GM20431 (cell line): ENCODE data around the gene IL13.

ENCODE experiments used
- in situ Hi-C: fragments of 300-500 bp; cut with MseI, MboI; formaldehyde crosslinking; loops from one replicate; pipeline ENCODE4 v1.15.0; 2020; ENCODE audit warnings: low sequenced_read_pairs; ENCODE audit not compliant: unreplicated experiment

The IL13 gene

DNA sequence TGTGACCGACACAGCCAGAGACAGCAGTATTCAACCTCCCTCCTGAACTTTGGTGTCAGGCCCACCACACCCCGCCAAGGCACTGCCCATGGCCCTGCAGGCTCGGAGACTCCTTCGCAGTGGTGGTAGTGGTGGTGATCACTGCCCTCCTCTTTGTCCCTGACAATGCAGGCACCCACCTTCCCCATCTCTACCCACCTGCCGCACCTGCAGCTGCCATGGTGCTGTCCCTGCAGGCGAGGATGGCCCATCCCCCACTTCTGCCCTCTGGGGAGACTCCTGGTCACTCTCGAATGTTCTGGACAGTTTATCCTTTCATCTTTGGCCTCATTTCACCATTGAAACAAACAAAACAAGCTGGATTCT lies 11.5 kb downstream of the IL13 start:
- in situ Hi-C loops = no loop called here

DNA sequence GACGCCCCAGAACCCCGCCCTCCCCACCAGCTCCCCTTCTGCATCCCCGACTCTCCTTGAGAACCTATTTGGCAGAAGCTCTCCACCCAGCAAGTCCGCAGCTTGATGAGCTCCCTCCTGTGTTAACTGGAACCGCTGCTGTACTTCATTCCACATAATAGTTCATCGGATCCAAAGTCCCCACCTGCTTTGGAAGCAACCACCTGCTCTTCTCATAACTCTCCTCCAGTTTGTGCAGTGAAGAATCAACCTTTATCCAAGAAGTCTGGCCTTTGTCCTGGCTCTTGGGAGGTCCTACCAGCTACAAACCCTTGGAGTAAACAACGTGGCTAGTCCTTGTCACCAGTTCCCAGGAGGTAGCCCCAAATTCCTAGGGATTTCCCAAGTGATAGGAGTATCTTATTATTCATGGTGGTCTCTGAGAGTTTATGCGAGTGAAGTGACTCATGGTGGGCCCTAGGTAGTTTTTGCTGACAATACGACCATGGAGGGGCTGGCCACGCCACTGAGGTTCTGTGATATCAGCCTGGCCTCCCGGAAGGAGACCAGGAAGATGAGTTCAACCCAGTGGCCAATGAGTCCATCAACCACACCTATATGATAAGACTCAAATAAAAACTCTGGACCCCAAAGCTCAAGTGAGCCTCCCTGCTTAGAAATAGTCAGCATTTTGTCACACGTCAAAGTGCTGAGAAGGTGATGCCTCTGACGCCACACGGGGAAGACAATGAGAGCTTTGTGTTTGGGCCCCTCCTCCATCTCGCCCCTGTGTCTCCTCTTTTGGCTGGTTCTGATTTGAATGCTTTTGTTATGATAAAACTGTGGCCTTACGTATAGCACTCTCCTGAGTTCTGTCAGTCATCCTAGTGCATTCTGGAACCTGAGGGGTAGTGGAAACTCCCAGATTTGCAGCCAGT lies 12.3 kb downstream of the IL13 start:
- in situ Hi-C loops = no loop called here

DNA sequence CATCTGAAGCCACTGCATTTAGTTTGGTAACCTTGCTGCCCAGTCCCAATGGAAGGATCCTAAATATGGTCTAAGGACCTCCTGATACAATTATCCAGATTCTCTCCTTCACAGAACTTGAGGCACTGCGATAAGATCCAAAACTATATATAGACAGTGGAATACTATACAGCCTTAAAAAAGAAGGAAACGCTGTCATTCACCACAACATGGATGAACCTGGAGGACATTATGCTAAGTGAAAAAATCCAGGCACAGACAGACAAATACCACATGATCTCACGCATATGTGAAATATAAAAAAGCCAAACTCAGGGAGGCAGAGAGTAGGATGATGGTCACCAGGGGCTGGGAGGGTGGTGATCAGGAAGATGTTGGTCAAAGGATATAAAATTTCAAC lies 13.0 kb downstream of the IL13 start:
- in situ Hi-C loops = no loop called here

DNA sequence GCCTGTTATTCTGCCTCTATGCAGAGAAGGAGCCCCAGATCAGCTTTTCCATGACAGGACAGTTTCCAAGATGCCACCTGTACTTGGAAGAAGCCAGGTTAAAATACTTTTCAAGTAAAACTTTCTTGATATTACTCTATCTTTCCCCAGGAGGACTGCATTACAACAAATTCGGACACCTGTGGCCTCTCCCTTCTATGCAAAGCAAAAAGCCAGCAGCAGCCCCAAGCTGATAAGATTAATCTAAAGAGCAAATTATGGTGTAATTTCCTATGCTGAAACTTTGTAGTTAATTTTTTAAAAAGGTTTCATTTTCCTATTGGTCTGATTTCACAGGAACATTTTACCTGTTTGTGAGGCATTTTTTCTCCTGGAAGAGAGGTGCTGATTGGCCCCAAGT lies 15.5 kb downstream of the IL13 start:
- in situ Hi-C loops = no loop called here

DNA sequence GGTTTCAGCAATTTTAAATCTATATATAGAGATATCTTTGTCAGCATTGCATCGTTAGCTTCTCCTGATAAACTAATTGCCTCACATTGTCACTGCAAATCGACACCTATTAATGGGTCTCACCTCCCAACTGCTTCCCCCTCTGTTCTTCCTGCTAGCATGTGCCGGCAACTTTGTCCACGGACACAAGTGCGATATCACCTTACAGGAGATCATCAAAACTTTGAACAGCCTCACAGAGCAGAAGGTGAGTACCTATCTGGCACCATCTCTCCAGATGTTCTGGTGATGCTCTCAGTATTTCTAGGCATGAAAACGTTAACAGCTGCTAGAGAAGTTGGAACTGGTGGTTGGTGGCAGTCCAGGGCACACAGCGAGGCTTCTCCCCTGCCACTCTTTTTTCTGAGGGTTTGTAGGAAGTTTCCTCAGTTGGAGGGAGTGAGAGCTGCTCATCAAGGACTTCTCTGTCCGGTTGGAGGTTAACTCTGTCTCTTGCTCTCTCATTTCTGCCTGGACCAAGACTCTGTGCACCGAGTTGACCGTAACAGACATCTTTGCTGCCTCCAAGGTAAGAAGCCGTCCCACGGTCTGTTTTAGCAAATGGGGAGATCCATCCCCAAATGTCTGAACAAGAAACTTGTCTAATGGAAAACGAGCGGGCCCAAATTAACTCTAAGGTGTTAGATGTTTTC lies 16.1 kb downstream of the IL13 start, which contains the start of gene IL4:
IL4 (plus strand) TSS at position 51 of the 692 bp plus-strand sequence; CDS start at position 113, 62 bp downstream.
- in situ Hi-C loops = no loop called here

DNA sequence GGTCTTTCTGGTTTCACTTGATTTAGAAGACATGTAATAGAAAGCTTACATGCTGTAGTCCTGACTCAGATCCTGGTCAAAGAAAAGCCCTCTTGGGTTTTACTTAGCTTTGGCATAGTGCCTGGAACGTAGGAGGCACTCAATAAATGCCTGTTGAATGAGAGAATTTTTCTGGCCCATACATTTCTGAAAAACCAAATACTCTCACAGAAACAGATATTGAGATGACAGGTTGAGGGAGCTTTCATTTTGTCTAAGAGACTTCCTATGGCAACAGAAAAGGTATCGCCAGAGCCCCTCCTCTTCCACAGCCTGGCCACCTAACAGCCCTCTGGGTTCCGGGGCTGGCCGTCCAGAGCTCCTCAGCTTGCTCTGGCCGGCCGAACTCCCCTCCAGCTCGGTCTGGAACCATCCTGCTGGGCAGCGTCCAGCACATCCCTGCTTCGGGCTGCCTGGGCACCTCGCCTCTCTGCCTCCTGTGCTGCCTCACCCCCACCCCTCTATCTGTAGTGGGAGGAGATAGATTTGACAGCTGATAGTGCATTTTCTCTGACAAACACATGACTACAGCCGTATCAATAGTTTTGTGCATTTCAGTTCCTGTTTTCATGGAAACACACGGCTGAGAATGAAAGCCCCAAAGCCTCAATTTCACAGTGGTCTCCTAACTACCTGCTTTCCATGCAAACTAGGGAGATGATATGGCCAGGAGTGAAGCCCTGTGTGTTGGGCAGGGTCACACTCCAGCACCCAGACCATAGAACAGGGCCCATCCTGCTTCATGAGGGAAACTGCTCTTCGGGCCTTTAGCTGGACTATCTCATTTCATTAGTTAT lies 16.9 kb downstream of the IL13 start:
- in situ Hi-C loops = no loop called here

DNA sequence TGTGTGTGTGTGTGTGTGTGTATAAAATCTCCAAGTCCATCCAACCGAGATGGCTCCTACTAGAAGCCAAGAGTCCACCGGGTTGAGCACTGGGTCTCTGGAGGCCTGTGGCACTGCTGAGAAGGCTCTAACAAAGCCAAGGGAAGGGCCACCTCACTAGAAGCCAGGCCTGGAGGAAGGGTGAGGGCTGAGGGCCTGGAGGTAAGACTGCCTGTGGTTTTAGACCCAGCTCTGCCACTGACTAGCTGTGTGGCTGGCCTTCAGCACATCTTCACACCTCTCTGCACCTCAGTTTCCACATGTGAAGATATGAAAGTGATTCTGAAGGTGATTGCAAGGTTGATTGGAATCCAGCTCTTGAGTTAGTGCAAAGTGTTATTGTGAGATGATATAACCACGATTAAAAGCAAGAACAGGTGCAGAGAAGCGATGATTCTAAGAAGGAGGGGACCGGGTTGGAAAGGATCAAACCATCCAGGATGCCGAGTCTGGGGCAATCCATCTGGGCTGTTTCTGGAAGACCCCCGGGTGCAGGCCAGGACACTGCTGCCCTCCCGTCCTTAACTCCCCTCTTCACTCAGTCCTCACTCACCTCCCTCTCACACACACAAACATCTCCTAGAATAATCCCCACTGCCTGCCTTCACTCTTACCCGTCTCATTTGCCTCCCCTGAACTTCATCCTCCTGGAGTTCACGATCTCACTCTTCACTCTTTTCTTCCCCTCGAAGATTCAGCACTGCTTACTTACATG lies 18.1 kb downstream of the IL13 start:
- in situ Hi-C loops = no loop called here

DNA sequence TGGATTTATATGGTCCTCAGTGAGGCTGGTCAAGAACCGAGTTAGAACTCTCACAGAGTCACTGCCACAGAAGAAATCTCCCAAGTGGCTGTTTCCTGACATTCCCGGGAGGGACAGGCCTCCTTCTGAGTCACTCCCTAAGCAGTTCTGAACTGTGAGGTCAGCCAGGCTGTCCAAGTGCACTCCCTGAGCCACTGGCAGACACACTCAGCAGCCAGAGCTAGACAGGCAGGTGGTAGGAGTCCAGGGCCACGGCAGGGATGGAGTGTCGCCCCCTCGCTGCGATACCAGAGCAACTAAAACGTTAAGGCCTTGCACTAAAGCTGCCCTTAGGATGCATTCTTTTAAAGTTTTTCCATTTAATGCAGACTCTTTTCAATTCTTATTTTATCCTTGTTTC lies 19.2 kb downstream of the IL13 start:
- in situ Hi-C loops = no loop called here

DNA sequence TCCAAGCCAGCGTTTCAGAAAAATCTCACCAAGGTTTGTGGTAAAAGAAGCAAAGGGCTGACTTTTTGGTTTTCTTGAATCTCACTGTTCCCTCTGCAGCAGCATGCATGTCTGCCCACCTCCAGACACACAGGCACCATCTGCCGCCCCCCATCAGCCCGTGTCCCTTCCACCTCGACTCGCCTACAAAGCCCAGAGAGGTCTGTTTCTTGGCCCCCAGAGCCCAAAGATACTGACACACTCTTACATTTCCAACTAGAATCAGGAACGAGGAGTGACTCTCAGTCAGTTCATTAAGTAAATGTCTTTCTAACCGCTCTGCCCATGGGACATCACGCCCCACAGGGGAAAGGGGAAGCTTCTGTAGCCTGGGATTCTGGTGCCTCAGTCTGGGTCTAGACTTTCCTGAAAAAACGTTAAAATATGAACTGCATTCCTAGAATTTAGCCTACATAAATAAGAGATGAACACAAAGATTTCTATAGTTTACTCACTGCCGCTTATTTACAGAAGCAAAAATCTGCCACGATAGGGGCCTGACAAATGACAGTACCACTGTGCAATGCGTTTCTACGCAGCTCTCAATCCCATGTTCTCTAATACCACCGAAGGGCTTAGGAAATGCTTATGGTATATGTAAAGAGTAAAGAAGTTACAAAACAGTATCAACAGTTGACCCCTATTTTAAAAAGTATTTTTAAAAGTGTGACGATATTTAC lies 19.9 kb downstream of the IL13 start:
- in situ Hi-C loops = no loop called here

DNA sequence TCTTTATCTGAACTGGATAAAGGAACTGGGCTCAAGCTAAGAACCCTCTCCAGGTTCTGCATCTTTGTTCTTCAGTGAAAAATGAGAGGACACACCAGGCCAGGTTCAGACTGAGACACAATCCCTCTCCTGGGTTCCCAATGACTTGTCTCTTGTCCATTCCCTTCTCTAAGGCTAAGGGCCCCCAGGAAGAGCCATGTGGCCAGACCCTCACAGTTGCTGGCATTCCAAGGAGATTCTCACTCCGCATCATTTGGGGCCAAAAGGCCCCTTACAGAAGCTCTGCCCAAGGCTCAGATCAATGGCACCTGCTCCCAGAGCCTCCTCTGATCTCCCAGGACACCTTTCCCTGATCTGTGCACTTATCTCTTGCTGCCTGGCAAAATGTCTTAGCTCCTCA lies 20.8 kb downstream of the IL13 start:
- in situ Hi-C loops = no loop called here

DNA sequence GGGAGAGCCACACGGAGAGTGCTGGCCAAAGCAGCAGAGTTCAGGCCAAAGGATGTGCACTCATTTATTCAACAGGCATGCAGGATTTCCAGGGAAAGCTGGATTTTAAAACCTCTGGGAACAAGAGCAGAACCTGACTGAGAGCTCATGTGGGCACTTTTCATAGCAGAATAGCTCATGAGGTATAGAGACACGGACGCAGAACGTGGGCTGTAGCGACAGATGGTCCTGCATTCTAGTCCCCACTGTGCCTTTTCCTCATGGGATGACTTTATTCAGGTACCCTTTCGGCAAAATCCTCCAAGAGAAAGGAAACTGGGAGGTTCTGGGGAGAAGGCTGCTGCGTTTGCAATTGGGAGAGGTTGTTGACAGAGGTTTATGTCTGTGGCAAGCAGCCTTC lies 21.2 kb downstream of the IL13 start:
- in situ Hi-C loops = no loop called here

DNA sequence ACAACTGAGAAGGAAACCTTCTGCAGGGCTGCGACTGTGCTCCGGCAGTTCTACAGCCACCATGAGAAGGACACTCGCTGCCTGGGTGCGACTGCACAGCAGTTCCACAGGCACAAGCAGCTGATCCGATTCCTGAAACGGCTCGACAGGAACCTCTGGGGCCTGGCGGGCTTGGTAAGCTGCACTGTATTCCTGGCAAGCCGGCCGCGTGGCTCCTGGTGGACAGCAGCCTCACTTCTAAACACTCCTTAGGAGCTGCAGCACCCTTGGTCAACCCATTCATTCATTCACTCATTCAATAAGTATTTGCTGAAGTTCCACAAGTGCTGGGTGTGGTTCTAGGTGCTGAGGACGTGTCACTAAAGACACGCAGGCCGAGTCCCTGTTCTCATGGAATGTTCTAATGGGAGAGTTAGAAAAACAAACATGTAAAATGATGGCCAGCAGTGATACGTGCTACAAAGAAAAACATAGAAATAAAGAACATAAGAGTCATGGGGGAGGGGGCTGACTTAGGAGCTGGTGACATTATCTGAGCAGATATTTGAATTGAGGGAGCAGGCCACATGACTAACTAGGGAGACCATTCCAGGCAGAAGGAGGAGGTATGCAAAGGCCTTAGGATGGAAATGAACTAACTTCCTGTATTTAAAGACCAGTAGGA lies 21.9 kb downstream of the IL13 start:
- in situ Hi-C loops = no loop called here

DNA sequence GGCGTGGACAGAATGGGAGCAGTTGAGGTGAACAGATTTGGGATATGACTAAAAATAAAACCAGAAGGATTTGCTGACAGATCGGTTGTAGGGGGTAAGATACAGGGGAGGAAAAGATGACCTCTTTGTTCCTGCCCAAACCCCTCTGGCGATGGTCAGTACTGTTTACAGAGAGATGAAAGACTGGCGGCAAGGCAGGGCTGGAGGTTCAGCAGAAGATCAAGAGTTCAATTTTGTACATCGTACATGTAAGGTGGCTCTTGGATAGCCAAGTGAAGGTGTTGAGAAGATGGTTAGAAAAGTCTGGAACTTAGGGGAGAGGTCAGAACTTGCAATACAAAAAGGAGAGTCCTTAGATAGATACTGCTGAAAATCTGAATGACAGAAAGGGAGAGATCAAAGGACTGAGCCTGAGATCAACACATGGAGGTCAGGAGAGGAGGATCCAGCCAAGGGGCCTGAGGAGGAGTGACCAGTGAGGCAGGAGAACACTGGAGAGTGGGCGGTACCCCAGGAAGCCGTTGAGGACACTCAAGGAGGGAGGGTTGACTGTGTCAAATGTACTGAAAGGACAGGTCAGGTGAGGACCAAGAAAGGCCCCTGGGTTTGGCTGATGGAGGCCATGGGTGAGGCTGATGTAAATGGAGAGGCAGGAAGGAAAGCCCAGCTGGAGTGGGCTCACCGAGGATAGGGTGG lies 23.0 kb downstream of the IL13 start:
- in situ Hi-C loops = no loop called here

DNA sequence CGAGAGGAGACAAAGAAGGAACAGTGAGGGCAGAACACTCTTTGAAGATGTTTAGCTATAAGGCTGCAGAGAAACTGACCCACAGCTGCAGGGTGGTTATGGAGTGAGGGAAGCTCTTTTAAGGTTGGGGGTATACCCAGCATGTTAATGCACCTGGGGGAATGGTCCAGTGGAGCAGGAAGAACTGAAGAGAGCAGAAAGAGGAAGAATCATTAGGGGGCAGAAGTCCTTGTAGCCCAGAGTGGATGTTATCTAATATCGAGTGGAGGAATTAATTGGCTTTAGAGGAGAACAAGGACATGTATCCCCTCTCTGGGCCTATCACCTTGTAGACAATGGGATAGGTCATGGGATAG lies 23.5 kb downstream of the IL13 start:
- in situ Hi-C loops = no loop called here

DNA sequence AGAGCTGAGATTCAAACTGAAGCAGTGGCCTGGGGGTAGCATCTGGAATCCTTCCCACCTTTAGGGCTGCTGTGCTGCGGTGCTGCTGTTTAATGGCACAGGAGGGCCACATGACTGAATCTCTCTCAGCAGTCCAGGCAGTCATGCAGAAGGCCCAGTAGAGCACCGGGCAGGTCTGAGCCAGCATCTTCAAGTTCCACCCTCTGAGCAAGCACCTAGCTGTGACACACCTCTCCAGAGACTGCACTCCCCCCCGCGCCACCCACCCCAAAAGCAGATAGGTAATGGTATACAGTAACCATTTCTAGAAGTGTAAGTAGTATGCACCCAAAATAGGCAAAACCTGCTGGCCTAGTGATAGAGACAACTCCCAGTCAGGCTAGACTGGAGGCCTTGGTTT lies 24.0 kb downstream of the IL13 start:
- in situ Hi-C loops = no loop called here

DNA sequence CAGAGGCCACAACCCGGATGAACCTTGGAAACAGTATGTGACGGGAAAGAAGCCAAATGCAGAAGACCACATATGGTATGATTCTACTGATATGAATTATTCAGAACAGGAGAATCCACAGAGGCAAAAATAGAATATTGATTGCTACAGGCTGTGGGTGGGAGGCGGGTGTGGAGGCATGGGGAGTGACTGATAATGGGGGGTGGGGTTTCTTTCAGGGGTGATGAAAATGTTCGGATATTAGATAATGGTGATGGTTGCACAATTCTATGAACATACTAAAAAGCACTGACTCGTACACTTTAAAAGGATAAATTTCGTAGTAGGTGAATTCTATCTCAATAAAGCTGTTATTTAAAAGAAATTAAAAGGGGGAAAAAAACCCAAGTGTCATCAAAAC lies 26.5 kb downstream of the IL13 start:
- in situ Hi-C loops = no loop called here

DNA sequence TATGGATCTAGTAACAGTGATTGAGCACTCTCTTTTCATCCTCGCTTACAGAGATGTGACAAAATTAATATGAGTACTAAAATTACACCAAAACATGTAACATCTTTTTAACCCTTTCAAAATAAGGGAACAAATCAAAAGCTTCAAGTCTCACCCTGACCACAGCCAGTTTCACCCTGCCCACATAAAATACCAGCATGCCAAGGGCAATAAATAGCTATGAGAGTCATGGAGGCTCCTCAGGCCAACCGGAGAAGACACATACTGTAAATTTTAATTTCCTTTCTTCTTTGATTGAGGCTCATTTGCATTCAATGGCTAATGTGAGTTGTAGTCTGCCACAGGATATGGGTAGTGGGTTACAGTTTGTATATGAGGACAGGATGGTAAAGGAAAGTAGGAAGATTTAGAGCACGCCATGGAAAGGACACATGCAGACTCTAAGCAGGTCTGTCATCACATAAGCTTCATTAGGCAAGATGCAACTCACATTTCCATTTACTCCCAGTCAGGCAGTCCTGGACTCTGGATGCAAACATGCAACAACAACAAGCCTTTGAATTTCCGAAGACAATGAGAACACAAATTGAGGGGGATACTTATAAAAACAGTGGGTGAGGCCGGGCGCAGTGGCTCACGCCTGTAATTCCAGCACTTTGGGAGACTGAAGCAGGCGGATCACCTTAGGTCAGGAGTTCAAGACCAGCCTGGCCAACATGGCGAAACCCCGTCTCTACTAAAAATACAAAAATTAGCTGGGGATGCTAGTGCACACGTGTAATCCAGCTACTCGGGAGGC lies 27.1 kb downstream of the IL13 start:
- in situ Hi-C loops = no loop called here

DNA sequence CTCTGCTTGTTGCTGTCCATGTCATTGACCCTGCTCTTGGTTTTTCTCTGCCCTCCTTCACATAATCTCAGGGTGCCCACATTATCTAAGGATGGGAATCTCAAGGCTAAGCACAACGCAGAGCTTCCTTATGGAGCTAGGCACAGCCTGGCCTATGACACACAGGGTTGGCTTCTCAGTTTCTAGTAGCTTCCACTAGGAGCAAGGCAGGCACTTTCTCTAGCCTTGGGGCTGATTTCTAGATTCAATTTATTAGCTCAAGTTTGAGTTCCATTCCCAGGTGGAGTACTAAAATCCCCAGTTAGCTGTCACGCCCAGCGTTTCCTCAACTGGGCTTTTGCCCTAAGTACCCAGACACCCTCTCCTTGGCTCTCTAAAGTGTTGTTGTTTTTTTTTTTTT lies 28.2 kb downstream of the IL13 start:
- in situ Hi-C loops = no loop called here
